T47D (cell line): Measurements from ENCODE around the gene NUP62.

ENCODE experiments used
- DNase-seq, 2 experiments: peaks; one replicate each; pipeline versions ENCODE4 v3.0.0 to v3.0.0-alpha.2; 2011 to 2012; ENCODE audit warnings: low read depth in 1 of 2, low spot score in 1 of 2
- JUND ChIP-seq: IDR thresholded peaks from 2 replicates; pipeline ENCODE4 v1.6.1; 2012; ENCODE audit warnings: low read depth
- in situ Hi-C: cut with HindIII; loops from 2 replicates; pipeline ENCODE4 v1.10.0; 2016; ENCODE audit warnings: low sequenced_read_pairs, low pct_unique_long_range_greater_than_20kb

The NUP62 gene

GRCh38 chr19:49875177-49875576 lies 54.1 kb downstream of the NUP62 start:
- TF ChIP-seq JUND = no peak
- DNase-seq = no peak
- in situ Hi-C loops = no loop called here

GRCh38 chr19:49874503-49875157 lies 54.7 kb downstream of the NUP62 start:
- no peak for TF ChIP-seq JUND
- in situ Hi-C loops = no loop called here
- DNase-seq = no peak

- in situ Hi-C loops = no loop called here
- TF ChIP-seq JUND = no peak
- DNase-seq = no peak
These were observed 55.5 kb downstream of the NUP62 start for GRCh38 chr19:49873834-49874233.

- TF ChIP-seq JUND = no peak
- in situ Hi-C loops = no loop called here
- DNase-seq = no peak
These were observed 56.2 kb downstream of the NUP62 start for GRCh38 chr19:49873129-49873521.

- no peak for TF ChIP-seq JUND
- DNase-seq = no peak
- in situ Hi-C loops = no loop called here
These were observed 56.8 kb downstream of the NUP62 start for GRCh38 chr19:49872245-49873128.

- TF ChIP-seq JUND = no peak
- no peak for DNase-seq
- in situ Hi-C loops = no loop called here
These were observed 57.8 kb downstream of the NUP62 start for GRCh38 chr19:49871349-49871985.

GRCh38 chr19:49870309-49870901 lies 58.9 kb downstream of the NUP62 start:
- in situ Hi-C loops = no loop called here
- TF ChIP-seq JUND = no peak

GRCh38 chr19:49869484-49870308 lies 59.6 kb downstream of the NUP62 start:
- DNase-seq = peak; percentile 92 to 99
- in situ Hi-C loops = no loop called here
- no peak for TF ChIP-seq JUND

More at GRCh38 chr19:49870309-49870901, 58.9 kb downstream of the NUP62 start:
- DNase-seq = no peak

- no peak for TF ChIP-seq JUND
- in situ Hi-C loops = no loop called here
- no peak for DNase-seq
These were observed 60.3 kb downstream of the NUP62 start for GRCh38 chr19:49869009-49869483.

- TF ChIP-seq JUND = no peak
- in situ Hi-C loops = no loop called here
- DNase-seq = peak; percentile 82 to 89
These were observed 62.1 kb downstream of the NUP62 start, which contains the start of gene PNKP for GRCh38 chr19:49866933-49867782. TSS of gene PNKP (minus strand) at chr19:49867576. CDS start at chr19:49867204, 372 bp downstream.

GRCh38 chr19:49864890-49865289 lies 64.4 kb downstream of the NUP62 start:
- TF ChIP-seq JUND = no peak

More at GRCh38 chr19:49864890-49865289, 64.4 kb downstream of the NUP62 start:
- DNase-seq = no peak
- in situ Hi-C loops = no loop called here
